HG03097 (cell line): ENCODE results near the gene BCL2.
A peak's percentile ranks its signal among the peaks of the same experiment; 100 is the strongest.
"Not testable (repeated sequence)": the region's sequence is repeated elsewhere in the genome, so short reads cannot be mapped to it uniquely, and the experiment has no call there.

ENCODE experiments used
- ATAC-seq: cut with Tn5 transposase; IDR thresholded peaks from one replicate; pipeline ENCODE4 v1.9.1; 2021; ENCODE audit not compliant: unreplicated experiment, low FRiP score

Gene BCL2

GRCh38 chr18:63238693-63239075, 80.9 kb downstream of the BCL2 start:
- no peak for ATAC-seq

GRCh38 chr18:63237881-63238692, 81.5 kb downstream of the BCL2 start:
- no peak for ATAC-seq

GRCh38 chr18:63236921-63237846, 82.4 kb downstream of the BCL2 start:
- ATAC-seq: no peak

- ATAC-seq: no peak
These were observed 83.2 kb downstream of the BCL2 start for GRCh38 chr18:63236406-63236805.

- ATAC-seq: not testable (repeated sequence)
These were observed 83.6 kb downstream of the BCL2 start for GRCh38 chr18:63235920-63236319.

DNA sequence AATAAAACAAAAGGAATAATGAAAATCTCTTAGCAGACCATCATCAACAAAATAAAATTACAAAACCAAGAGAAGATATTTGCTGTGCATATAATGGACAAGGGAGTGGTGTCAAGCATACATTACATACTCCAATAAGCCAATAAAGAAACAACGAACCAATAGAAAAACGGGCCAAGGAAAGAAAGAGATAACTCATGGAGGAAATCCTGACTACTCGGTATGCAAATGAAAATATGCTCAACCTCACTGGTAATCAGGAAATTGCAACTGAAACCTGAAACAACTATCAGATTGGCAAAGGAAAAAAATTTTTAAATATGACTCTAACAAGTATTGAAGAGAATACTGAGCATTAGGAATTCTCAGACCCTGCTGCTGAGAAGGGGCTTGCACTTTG, 84.7 kb downstream of the BCL2 start:
- ATAC-seq: no peak

GRCh38 chr18:63234432-63234831, 85.1 kb downstream of the BCL2 start:
- ATAC-seq: no peak

DNA sequence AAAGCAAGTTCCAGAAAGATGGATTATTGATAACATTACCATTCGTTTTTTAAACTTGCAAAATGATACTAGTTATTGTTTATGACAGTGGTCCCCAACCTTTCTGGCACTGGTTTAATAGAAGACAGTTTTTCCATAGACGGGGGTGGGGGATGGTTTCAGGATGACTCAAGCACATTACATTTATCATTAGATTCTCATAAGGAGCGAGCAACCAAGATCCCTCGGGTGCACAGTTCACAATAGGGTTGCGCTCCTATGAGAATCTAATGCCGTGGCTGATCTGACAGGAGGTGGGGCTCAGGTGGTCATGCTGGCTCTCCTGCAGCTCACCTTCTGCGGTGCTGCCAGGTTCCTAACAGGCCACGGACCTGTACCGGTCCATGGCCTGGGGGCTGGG, 86.2 kb downstream of the BCL2 start:
- ATAC-seq: no peak

GRCh38 chr18:63232826-63233225, 86.7 kb downstream of the BCL2 start:
- no peak for ATAC-seq

GRCh38 chr18:63229971-63230370, 89.6 kb downstream of the BCL2 start:
- ATAC-seq: no peak

DNA sequence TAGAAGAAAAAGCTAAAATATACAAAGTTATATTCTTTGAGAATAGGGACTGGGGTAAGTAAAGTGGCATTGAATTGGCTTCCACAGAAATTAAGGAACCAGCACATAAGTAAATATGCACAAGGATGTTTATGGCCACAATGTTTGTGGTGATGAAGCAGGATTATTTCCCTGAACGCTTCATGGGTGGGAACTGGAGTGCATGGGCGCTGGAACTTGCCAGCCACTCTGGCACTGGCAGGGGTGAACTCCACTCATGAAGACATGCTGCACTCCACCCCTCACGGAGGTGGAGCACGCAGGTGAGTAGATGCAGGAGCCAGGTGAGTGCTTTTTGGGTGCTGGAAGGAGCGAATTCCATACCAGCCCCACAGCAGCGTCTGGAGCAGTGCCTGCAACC, 94.1 kb downstream of the BCL2 start:
- ATAC-seq: no peak

DNA sequence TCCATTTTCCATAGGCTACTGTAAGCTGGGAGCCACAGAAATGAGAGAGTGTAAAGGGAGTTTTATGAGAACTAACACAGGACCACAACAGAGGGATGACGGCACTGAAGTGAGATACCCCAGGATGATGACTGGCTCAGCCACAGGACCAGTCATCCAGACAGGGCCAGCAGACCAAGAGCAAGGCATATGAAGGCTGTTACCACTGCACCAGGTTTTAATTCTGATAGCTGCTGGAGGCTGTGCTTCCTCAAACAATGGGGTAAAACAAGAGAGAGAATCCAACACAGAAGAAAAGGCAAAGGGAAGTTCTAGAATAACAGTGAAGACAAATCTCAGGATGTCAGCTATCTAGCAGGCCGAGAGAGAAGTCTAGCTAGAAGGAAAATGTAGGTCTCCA, 94.9 kb downstream of the BCL2 start:
- ATAC-seq: no peak

- no peak for ATAC-seq
These were observed 95.7 kb downstream of the BCL2 start for GRCh38 chr18:63223837-63224236.

DNA sequence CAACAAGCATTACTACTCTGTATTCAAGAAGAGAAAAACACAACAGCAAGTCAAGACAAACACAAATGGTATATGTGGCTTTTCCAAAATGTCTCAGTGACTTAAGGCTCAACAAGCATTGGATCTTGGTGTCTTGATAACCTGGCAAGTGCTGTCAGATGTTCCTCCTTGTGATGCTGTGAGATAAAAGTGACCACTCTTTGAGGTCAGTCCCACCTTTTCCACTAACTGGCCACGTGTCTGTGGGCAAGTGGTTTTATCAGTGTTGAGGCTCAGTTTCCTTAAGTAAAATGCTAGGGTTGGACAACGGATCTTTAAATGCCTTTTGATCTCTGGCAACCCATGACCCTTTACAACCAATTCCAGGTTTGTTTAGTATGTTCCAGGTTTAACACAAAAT, 98.7 kb downstream of the BCL2 start:
- ATAC-seq: no peak

DNA sequence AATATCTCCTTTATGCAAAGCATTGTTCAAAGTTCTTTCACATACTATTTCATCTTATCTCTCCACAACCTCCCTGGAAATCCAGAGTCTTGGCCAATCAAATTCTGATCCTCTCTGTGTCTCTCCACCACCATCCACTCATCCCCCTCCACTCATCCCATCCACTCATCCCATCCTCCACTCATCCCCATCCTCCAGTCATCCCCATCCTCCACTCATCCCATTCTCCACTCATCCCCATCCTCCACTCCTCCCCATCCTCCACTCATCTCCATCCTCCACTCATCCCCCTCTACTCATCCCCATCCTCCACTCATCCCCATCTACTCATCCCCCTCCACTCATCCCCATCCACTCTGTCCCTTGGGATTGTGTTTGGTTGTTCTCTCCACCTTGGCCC, 101.1 kb downstream of the BCL2 start:
- ATAC-seq: no peak

GRCh38 chr18:63216516-63217311, 102.9 kb downstream of the BCL2 start:
- peak; percentile 56 for ATAC-seq

DNA sequence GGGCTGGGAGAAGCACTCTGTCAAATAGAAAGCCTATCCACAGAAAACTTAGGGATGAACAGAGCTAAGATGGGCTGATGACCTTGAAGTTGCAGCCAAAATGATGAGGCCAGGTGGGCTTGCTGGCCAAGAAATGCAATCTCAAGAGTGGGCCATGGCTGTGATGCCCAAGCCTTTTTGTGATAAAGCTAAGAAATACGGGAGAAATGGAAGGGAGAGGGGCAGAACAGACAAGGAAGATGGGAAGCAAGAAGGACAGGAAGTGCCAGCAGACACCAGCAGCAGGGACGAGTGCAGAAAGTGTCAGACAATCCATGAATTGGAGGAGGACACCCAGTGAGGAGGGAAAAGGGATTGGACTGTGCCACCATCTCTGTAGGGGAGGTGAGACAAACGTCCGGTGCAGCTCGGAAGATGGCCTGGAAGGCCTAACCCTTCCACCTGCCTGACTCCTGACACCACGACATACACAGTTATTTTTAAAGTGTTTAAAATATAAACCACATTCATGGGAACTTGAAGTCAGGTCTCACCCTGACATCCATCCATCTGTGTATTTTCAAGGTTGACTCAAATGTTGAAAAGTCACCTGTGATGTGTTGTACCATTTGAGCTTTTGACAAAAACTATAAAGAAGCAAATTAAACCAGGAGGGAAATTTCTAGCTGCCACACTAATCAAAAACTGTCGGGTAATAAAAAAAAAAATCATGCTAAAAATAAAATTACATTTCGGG, 105.5 kb downstream of the BCL2 start:
- ATAC-seq: no peak

- no peak for ATAC-seq
These were observed 106.2 kb downstream of the BCL2 start for GRCh38 chr18:63213331-63213900.

DNA sequence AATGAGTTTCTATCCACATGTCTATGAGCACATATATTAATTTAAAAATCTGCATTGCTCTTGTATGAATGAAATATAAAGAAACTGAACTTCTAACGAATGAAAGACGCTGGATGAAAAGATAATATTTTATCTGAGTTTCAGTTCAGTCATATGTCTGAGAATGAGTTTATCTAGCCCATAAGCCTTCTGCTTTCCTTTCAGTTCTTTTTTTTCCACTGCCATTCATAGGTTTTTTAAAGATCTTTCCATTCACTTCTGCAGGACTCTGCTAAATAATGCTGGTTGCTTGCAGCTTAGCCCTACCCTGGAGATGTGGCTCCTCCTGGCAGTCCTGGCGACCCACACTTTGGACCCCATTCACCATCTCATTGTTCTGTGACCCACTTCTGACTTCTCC, 109.0 kb downstream of the BCL2 start:
- ATAC-seq: no peak

DNA sequence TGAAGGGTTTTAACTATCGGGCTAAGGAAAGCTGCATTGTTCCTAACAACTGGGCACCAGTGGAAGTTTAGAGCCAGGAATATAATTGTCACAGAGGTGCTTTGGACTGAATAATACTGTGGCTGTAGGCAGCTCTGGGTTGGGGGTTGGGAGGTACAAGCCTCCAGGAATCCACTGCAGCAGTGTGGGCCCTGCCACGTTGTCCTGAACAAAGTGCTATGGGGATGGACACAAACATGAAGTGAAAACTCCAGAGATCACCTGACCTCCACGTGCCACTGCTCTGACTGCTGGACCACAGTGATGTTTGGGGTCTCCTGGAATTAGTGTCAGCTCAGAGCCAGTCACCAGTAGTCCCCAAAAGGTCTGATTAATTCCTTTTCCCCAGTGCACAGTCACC, 110.9 kb downstream of the BCL2 start:
- no peak for ATAC-seq
